A673 (cell line): ENCODE data around the gene DDI1. TPM values are rescaled to one million over a fixed set of nuclear protein-coding genes. Genes with fewer than 3 reads are reported as not detected.

Experiments used
- BruUV-seq: library from RNA; stranded (reverse); fragments of 400-500 nt; replicated peaks from 2 replicates; lab custom pipeline; 2021; lab: Mats Ljungman, UMichigan
- CTCF ChIA-PET: fragments of 300-600 bp; sonication (Branson Sonifier 250); formaldehyde crosslinking; loops from one replicate; lab custom pipeline; 2022; ENCODE audit warnings: antibody characterized with exemption; lab: Charles Lee
- POLR2A ChIA-PET: fragments of 300-600 bp; sonication (Branson Sonifier 250); formaldehyde crosslinking; loops from one replicate; lab custom pipeline; 2022; ENCODE audit warnings: antibody characterized with exemption; ENCODE audit not compliant: low non-redundant PET; lab: Charles Lee
- DNase-seq: peaks from one replicate; pipeline ENCODE4 v3.0.0-alpha.2; 2015; ENCODE audit warnings: low spot score
- H3K27ac ChIP-seq: fragments of 200-600 bp; sonication (generic); 2 replicates; pipeline ENCODE4 v1.5.1; 2016; ENCODE audit warnings: mixed run types, low read depth, mild to moderate bottlenecking, mixed read lengths, antibody characterized with exemption, low read length; ENCODE audit not compliant: poor library complexity, severe bottlenecking
- H3K27me3 ChIP-seq: fragments of 200-600 bp; sonication (generic); replicated peaks from 2 replicates; pipeline ENCODE4 v1.6.1; 2017; ENCODE audit warnings: mixed run types, low read depth, mild to moderate bottlenecking, mixed read lengths, antibody characterized with exemption, low read length; ENCODE audit not compliant: insufficient read depth, poor library complexity
- H3K36me3 ChIP-seq: fragments of 200-600 bp; sonication (generic); 2 replicates; pipeline ENCODE4 v1.6.1; 2016; ENCODE audit warnings: mixed run types, mild to moderate bottlenecking, mixed read lengths, antibody characterized with exemption, low read length; ENCODE audit not compliant: insufficient read depth, poor library complexity, severe bottlenecking
- H3K4me1 ChIP-seq: fragments of 200-600 bp; sonication (generic); 2 replicates; pipeline ENCODE4 v1.6.1; 2017; ENCODE audit warnings: mixed run types, mild to moderate bottlenecking, mixed read lengths, antibody characterized with exemption, low read length; ENCODE audit not compliant: insufficient read depth, poor library complexity, severe bottlenecking
- H3K4me3 ChIP-seq: fragments of 200-600 bp; sonication (generic); 2 replicates; pipeline ENCODE4 v1.5.1; 2016; ENCODE audit warnings: low read depth, mixed run types, mild to moderate bottlenecking, mixed read lengths, low read length; ENCODE audit not compliant: poor library complexity, severe bottlenecking
- H3K9me3 ChIP-seq: fragments of 200-600 bp; sonication (generic); 2 replicates; pipeline ENCODE4 v1.6.1; 2016; ENCODE audit warnings: mixed run types, low read depth, mild to moderate bottlenecking, mixed read lengths, antibody characterized with exemption, low read length; ENCODE audit not compliant: poor library complexity, severe bottlenecking
- EZH2 ChIP-seq: fragments of 200-600 bp; sonication (generic); IDR thresholded peaks from 2 replicates; pipeline ENCODE4 v1.6.1; 2017; ENCODE audit warnings: borderline replicate concordance, low read depth, mild to moderate bottlenecking, mixed read lengths, antibody characterized with exemption, low read length; ENCODE audit not compliant: poor library complexity, severe bottlenecking
- intact Hi-C: fragments of 100-400 bp; cut with micrococcal nuclease; formaldehyde crosslinking; loops from one replicate; pipeline ENCODE4 v1.10.0; 2022; ENCODE audit not compliant: unreplicated experiment
- total RNA-seq: library from RNA; stranded (reverse); gene quantifications from 2 replicates; pipeline ENCODE4 v1.2.3, GENCODE V29; 2021
- TF ChIP-seq, protein P1 (sequence below): fragments of 300-800, 200-600 bp; sonication (generic); conservative IDR thresholded peaks from 2 replicates; pipeline ENCODE4 v1.5.1; 2017; ENCODE audit warnings: low read depth, mild to moderate bottlenecking, antibody characterized with exemption, low read length, moderate library complexity, mixed read lengths

DDI1 gene
- total RNA-seq, 1 experiment from 2014 or later: not detected

DNA sequence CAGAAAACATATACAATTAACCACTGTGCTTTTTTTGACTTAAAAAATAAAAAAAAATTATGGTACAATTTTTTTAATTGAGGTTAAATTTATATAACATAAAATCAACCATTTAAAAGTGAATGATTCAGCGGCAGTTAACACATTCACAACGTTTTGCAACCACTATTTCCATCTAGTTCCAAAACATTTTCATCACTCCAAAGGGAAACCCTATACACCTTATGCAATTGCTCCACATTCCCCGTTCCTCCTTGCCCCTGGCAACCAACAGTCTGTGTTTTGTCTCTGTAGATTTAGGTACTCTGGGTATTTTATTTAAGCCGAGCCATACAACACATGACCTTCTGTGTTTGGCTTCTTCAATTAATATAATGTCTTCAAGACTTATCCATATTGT is 15.3 kb downstream of the DDI1 start:
- no peaks in the 10 kb centered on the region for H3K9me3 ChIP-seq
- ChIA-PET POLR2A (no interaction called here), CTCF (no interaction called here)
- H3K27me3 ChIP-seq: no peaks in the 10 kb centered on the region
- no peaks in the 10 kb centered on the region for H3K36me3 ChIP-seq
- H3K4me1 ChIP-seq: no peaks in the 10 kb centered on the region
- no peak for TF ChIP-seq EZH2
- TF ChIP-seq, protein P1, sequence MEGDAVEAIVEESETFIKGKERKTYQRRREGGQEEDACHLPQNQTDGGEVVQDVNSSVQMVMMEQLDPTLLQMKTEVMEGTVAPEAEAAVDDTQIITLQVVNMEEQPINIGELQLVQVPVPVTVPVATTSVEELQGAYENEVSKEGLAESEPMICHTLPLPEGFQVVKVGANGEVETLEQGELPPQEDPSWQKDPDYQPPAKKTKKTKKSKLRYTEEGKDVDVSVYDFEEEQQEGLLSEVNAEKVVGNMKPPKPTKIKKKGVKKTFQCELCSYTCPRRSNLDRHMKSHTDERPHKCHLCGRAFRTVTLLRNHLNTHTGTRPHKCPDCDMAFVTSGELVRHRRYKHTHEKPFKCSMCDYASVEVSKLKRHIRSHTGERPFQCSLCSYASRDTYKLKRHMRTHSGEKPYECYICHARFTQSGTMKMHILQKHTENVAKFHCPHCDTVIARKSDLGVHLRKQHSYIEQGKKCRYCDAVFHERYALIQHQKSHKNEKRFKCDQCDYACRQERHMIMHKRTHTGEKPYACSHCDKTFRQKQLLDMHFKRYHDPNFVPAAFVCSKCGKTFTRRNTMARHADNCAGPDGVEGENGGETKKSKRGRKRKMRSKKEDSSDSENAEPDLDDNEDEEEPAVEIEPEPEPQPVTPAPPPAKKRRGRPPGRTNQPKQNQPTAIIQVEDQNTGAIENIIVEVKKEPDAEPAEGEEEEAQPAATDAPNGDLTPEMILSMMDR: no peak
- no peak for DNase-seq
- BruUV-seq: no TSS peak
- H3K4me3 ChIP-seq: no peak overlapping the region
- no peak overlapping the region for H3K27ac ChIP-seq
- intact Hi-C loops: no loop called here

DNA sequence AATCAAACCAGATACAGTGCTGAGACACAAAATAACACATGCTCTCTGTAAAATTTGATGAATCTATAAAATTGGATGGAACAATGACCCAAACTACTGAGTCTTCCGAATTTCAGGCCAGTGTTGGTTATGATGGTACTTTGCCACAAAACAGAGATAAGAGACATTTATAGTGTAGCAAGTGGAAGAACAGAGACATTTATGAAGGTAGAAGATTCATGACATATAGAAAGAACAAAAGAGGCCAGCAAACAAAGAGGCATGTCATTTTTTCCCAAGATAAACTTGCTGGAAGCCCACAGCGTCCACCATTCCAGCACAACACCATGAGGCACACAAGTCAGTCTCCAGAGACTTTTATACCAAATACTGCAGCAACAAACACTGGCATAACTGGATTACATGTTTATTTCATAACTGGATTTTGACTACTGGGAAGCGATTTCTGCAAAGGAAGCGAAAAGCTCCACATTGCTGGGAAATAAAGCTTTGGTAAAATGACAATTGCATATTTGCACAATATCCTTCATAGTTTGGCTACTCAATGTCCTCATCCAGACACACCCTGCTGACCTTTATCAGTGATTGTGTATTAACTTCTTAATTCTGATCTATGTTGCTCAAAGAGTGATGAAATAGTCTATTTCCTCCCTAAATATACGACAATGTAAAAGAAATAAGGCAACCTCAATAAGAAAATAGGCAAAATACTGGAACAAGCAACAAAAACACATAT is 17.5 kb downstream of the DDI1 start:
- Histone ChIP-seq H3K36me3 (no peaks in the 10 kb centered on the region), H3K4me1 (no peaks in the 10 kb centered on the region), H3K27ac (no peak overlapping the region), H3K27me3 (no peaks in the 10 kb centered on the region), H3K4me3 (no peak overlapping the region), H3K9me3 (no peaks in the 10 kb centered on the region)
- CTCF ChIA-PET: no interaction called here
- POLR2A ChIA-PET: no interaction called here
- no peak for DNase-seq
- intact Hi-C loops: no loop called here
- TF ChIP-seq, protein P1: no peak
- BruUV-seq: no TSS peak

DNA sequence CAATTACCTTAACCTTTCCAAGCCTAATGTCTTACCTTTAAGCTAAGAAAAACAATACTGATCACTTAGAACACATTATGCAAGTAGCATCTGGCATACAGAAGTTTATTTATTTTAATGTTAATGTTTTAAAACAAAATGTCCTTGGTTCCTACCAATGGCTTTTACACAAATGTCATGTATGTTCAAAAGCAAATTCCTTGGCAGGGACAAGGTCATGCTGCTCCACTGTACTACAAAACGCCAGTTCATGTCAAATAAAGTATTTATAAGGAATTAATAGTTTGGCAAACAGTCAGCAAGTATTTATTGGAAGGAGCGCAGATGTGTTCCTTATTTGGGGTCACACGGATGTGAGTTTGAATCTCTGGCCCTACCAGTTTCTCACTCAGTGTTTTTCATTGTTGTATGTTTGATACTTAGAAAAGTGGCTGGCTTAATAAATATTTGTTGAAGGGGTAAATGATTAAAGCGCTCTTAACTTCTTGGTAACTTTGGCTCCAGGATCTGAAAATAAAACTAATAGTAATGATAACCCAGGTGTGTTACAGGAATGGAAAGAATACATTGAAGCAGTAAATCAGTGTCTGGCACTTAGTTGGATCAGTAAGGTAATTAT is 18.6 kb downstream of the DDI1 start:
- Histone ChIP-seq H3K27ac (no peak overlapping the region), H3K27me3 (no peaks in the 10 kb centered on the region), H3K4me3 (no peak overlapping the region), H3K36me3 (no peaks in the 10 kb centered on the region), H3K9me3 (no peaks in the 10 kb centered on the region), H3K4me1 (no peaks in the 10 kb centered on the region)
- CTCF ChIA-PET: no interaction called here
- POLR2A ChIA-PET: no interaction called here
- intact Hi-C loops: no loop called here
- no peak for DNase-seq
- TF ChIP-seq, protein P1: no peak
- no TSS peak for BruUV-seq
